Activated CD4-positive, alpha-beta T cell treated with anti-CD3 and anti-CD28 coated beads for 4 hours (primary cell): Measurements from ENCODE around the gene ALDOB.
"Not testable (repeated sequence)": the region's sequence is repeated elsewhere in the genome, so short reads cannot be mapped to it uniquely, and the experiment has no call there.

Experiments used
- DNase-seq, 2 donors: peaks; one replicate each; pipeline ENCODE4 v3.0.0-alpha.2; 2020

ALDOB gene

GRCh38 chr9:101419863-101420262 lies 15.7 kb downstream of the ALDOB start:
- no peak for DNase-seq

GRCh38 chr9:101418518-101419430 lies 16.8 kb downstream of the ALDOB start:
- no peak for DNase-seq

GRCh38 chr9:101417977-101418376 lies 17.6 kb downstream of the ALDOB start:
- no peak for DNase-seq

GRCh38 chr9:101417389-101417788 lies 18.2 kb downstream of the ALDOB start:
- DNase-seq = no peak

GRCh38 chr9:101415578-101415977 lies 20.0 kb downstream of the ALDOB start:
- DNase-seq = no peak

GRCh38 chr9:101414839-101415238 lies 20.7 kb downstream of the ALDOB start:
- no peak for DNase-seq

- no peak for DNase-seq
Measured at GRCh38 chr9:101409079-101409477, 26.5 kb downstream of the ALDOB start.

- no peak for DNase-seq
Measured at GRCh38 chr9:101408374-101409078, 27.0 kb downstream of the ALDOB start.

GRCh38 chr9:101403516-101404285 lies 31.9 kb downstream of the ALDOB start:
- no peak for DNase-seq

GRCh38 chr9:101400120-101400519 lies 35.5 kb downstream of the ALDOB start:
- DNase-seq = no peak

GRCh38 chr9:101399643-101399970 lies 36.0 kb downstream of the ALDOB start:
- DNase-seq = no peak

- DNase-seq = no peak
Measured at GRCh38 chr9:101398930-101399642, 36.5 kb downstream of the ALDOB start.

- DNase-seq = peak; percentile 94 to 97
Measured at GRCh38 chr9:101398068-101398929, 37.3 kb downstream of the ALDOB start, which contains the start of the genes MRPL50 and ZNF189. Gene MRPL50, minus strand, starts transcription at chr9:101398618. Its CDS starts 26 bp downstream, at chr9:101398592. Gene ZNF189, plus strand, starts transcription at chr9:101398851. Its CDS starts 306 bp downstream, at chr9:101399157.

GRCh38 chr9:101397746-101398067 lies 37.9 kb downstream of the ALDOB start:
- DNase-seq = no peak

GRCh38 chr9:101394687-101395086 lies 40.9 kb downstream of the ALDOB start:
- DNase-seq = no peak

- no peak for DNase-seq
Measured at GRCh38 chr9:101393135-101393534, 42.4 kb downstream of the ALDOB start.

GRCh38 chr9:101388507-101388993 lies 47.0 kb downstream of the ALDOB start:
- no peak for DNase-seq

- peak in 1 of 2 donors; percentile 9 for DNase-seq
Measured at GRCh38 chr9:101387871-101388506, 47.6 kb downstream of the ALDOB start.

- not testable (repeated sequence) for DNase-seq
Measured at GRCh38 chr9:101384873-101385536, 50.6 kb downstream of the ALDOB start, which contains the start of gene BAAT. Gene BAAT, minus strand, starts transcription at chr9:101385006. Its CDS starts 13,602 bp downstream, at chr9:101371404.

GRCh38 chr9:101383361-101383760 lies 52.2 kb downstream of the ALDOB start:
- DNase-seq = no peak
